IMR-90 (cell line): Measurements from ENCODE around the gene METTL25. TPM values are rescaled to one million over a fixed set of nuclear protein-coding genes. Genes with fewer than 3 reads are reported as not detected.

Source experiments
- ATAC-seq: fragments of 200-7000 bp; cut with Tn5 transposase; 2 replicates; pipeline ENCODE4 v1.9.1; 2020; ENCODE audit warnings: low read depth, mild to moderate bottlenecking, moderate library complexity
- BruUV-seq: library from RNA; stranded (reverse); fragments of 400-500 nt; replicated peaks from 2 replicates; lab custom pipeline; 2021; lab: Mats Ljungman, UMichigan
- CTCF ChIA-PET: fragments of 300-600 bp; formaldehyde crosslinking; extraction: SDS; loops from one replicate; lab custom pipeline; 2021; ENCODE audit warnings: antibody characterized with exemption; lab: Yijun Ruan, JAX
- POLR2A ChIA-PET: fragments of 300-600 bp; sonication (Branson Sonifier 250); formaldehyde crosslinking; loops from one replicate; lab custom pipeline; 2022; ENCODE audit warnings: antibody characterized with exemption; ENCODE audit not compliant: unreplicated experiment; lab: Charles Lee
- DNase-seq: peaks from one replicate; pipeline ENCODE4 v3.0.0; 2013
- H2AFZ ChIP-seq: replicated peaks from 2 replicates; pipeline ENCODE3; 2013; ENCODE audit warnings: low read length, mild to moderate bottlenecking; ENCODE audit not compliant: poor library complexity
- H2AK5ac ChIP-seq: 2 replicates; pipeline ENCODE4 v1.6.1; 2013; ENCODE audit warnings: low read depth, low read length, inconsistent platforms
- H2AK9ac ChIP-seq: replicated peaks from 2 replicates; pipeline ENCODE3; 2013; ENCODE audit warnings: mild to moderate bottlenecking, low read depth, low read length, moderate library complexity; ENCODE audit not compliant: poor library complexity
- H2BK120ac ChIP-seq: 2 replicates; pipeline ENCODE4 v1.6.1; 2013; ENCODE audit warnings: low read depth, low read length, inconsistent platforms
- H2BK15ac ChIP-seq: 3 replicates; pipeline ENCODE4 v1.6.1; 2013; ENCODE audit warnings: low read depth, low read length, inconsistent platforms
- H2BK20ac ChIP-seq: 2 replicates; pipeline ENCODE4 v1.6.1; 2013; ENCODE audit warnings: low read depth, mild to moderate bottlenecking, inconsistent platforms, low read length, moderate library complexity
- H2BK5ac ChIP-seq: 2 replicates; pipeline ENCODE4 v1.6.1; 2013; ENCODE audit warnings: mild to moderate bottlenecking, low read depth, low read length, inconsistent platforms; ENCODE audit not compliant: poor library complexity, severe bottlenecking
- H3K14ac ChIP-seq: replicated peaks from 2 replicates; pipeline ENCODE4 v1.6.1; 2013; ENCODE audit warnings: low read depth, low read length, inconsistent platforms
- H3K18ac ChIP-seq: 2 replicates; pipeline ENCODE4 v1.6.1; 2013; ENCODE audit warnings: low read depth, low read length, control low read depth
- H3K23ac ChIP-seq: 2 replicates; pipeline ENCODE4 v1.6.1; 2013; ENCODE audit warnings: low read depth, low read length, inconsistent platforms
- H3K27ac ChIP-seq: 2 replicates; pipeline ENCODE4 v1.5.1; 2013; ENCODE audit warnings: mild to moderate bottlenecking, control low read depth, low read length; ENCODE audit not compliant: insufficient read depth
- H3K27me3 ChIP-seq: 2 replicates; pipeline ENCODE4 v1.6.1; 2013; ENCODE audit warnings: low read length; ENCODE audit not compliant: control insufficient read depth, insufficient read depth
- H3K36me3 ChIP-seq: 2 replicates; pipeline ENCODE4 v1.6.1; 2013; ENCODE audit warnings: low read length, mixed read lengths; ENCODE audit not compliant: control insufficient read depth, insufficient read depth
- H3K4ac ChIP-seq: 2 replicates; pipeline ENCODE4 v1.6.1; 2013; ENCODE audit warnings: low read depth, low read length, inconsistent platforms
- H3K4me1 ChIP-seq: 2 replicates; pipeline ENCODE4 v1.6.1; 2013; ENCODE audit warnings: low read length, mixed read lengths; ENCODE audit not compliant: control insufficient read depth, insufficient read depth
- H3K4me2 ChIP-seq: 2 replicates; pipeline ENCODE4 v1.6.1; 2013; ENCODE audit warnings: low read depth, mild to moderate bottlenecking, control low read depth, low read length, moderate library complexity
- H3K4me3 ChIP-seq: 2 replicates; pipeline ENCODE4 v1.5.1; 2013; ENCODE audit warnings: low read depth, mild to moderate bottlenecking, control low read depth, low read length, moderate library complexity; ENCODE audit not compliant: insufficient read depth
- H3K56ac ChIP-seq: 2 replicates; pipeline ENCODE4 v1.6.1; 2013; ENCODE audit warnings: low read length, inconsistent platforms; ENCODE audit not compliant: insufficient read depth; ENCODE audit errors: extremely low read depth
- H3K79me1 ChIP-seq, 2 experiments: 2 replicates each; pipeline ENCODE4 v1.6.1; 2013; ENCODE audit warnings: low read length in 2 of 2, inconsistent platforms in 1 of 2, low read depth in 1 of 2
- H3K9ac ChIP-seq: 2 replicates; pipeline ENCODE4 v1.6.1; 2013; ENCODE audit warnings: low read depth, low read length, control low read depth
- H3K9me1 ChIP-seq: 2 replicates; pipeline ENCODE4 v1.6.1; 2013; ENCODE audit warnings: low read length, inconsistent platforms; ENCODE audit not compliant: insufficient read depth
- H3K9me3 ChIP-seq: 2 replicates; pipeline ENCODE4 v1.6.1; 2013; ENCODE audit warnings: low read length; ENCODE audit not compliant: control insufficient read depth, insufficient read depth
- H4K20me1 ChIP-seq: 2 replicates; pipeline ENCODE4 v1.6.1; 2013; ENCODE audit warnings: low read length, inconsistent platforms; ENCODE audit not compliant: insufficient read depth
- H4K5ac ChIP-seq: 2 replicates; pipeline ENCODE4 v1.6.1; 2013; ENCODE audit warnings: mild to moderate bottlenecking, low read depth, low read length, control low read depth
- H4K8ac ChIP-seq, 2 experiments: 2 replicates each; pipeline ENCODE4 v1.6.1; 2013; ENCODE audit warnings: low read depth in 2 of 2, low read length in 2 of 2, control low read depth in 1 of 2, inconsistent platforms in 1 of 2
- H4K91ac ChIP-seq: 2 replicates; pipeline ENCODE4 v1.6.1; 2013; ENCODE audit warnings: low read depth, low read length, inconsistent platforms; ENCODE audit not compliant: insufficient read depth
- CEBPB ChIP-seq: IDR thresholded peaks from 2 replicates; pipeline ENCODE4 v1.6.1; 2012; ENCODE audit warnings: low read depth, low read length, improper control_type of control experiment
- CHD1 ChIP-seq: IDR thresholded peaks from 2 replicates; pipeline ENCODE4 v1.6.1; 2012; ENCODE audit warnings: low read depth, low read length, improper control_type of control experiment
- MAFK ChIP-seq: IDR thresholded peaks from 2 replicates; pipeline ENCODE4 v1.6.1; 2012; ENCODE audit warnings: low read depth, low read length, improper control_type of control experiment
- NFE2L2 ChIP-seq: fragments of 150-350 bp; IDR thresholded peaks from 2 replicates; pipeline ENCODE4 v1.6.1; 2016; ENCODE audit warnings: low read depth, mild to moderate bottlenecking, low read length
- RAD21 ChIP-seq: IDR thresholded peaks from 2 replicates; pipeline ENCODE4 v1.6.1; 2012; ENCODE audit warnings: low read length, improper control_type of control experiment
- RCOR1 ChIP-seq: IDR thresholded peaks from 2 replicates; pipeline ENCODE4 v1.6.1; 2012; ENCODE audit warnings: mild to moderate bottlenecking, low read length, improper control_type of control experiment; ENCODE audit not compliant: insufficient replicate concordance
- SMC3 ChIP-seq: fragments of 150-350 bp; IDR thresholded peaks from 2 replicates; pipeline ENCODE4 v1.6.1; 2016; ENCODE audit warnings: low read depth, mild to moderate bottlenecking, antibody characterized with exemption, low read length, moderate library complexity
- WGBS, 2 experiments: methylation state at CpG; one replicate each; pipeline versions ENCODE4 v1.1.5 to v1.1.7; 2013; ENCODE audit warnings: missing lambda C conversion rate in 2 of 2; ENCODE audit not compliant: insufficient read length in 1 of 2; ENCODE audit errors: extremely low coverage in 2 of 2; 5-methylcytosine and 5-hydroxymethylcytosine counted together
- dilution Hi-C: fragments of 300-500 bp; cut with HindIII; formaldehyde crosslinking; loops from one replicate; pipeline ENCODE4 v1.14.3; 2018; ENCODE audit warnings: low sequenced_read_pairs; ENCODE audit not compliant: unreplicated experiment
- in situ Hi-C: fragments of 300-500 bp; cut with MboI; formaldehyde crosslinking; loops from 3 replicates; pipeline ENCODE4 v1.14.3; 2019; ENCODE audit warnings: low sequenced_read_pairs, inconsistent platforms, mixed read lengths
- intact Hi-C: fragments of 100-400 bp; cut with micrococcal nuclease; formaldehyde crosslinking; loops from 2 replicates; pipeline ENCODE4 v1.10.0; 2022
- polyA plus RNA-seq, 3 experiments: library from polyadenylated mRNA; depleted of rRNA; stranded (reverse); fragments of >200 nt; gene quantifications; 2 replicates each; pipeline ENCODE4 v1.2.3, GENCODE V29; 2012; ENCODE audit warnings: low replicate concordance in 1 of 3
- total RNA-seq: library from RNA; depleted of rRNA; stranded (reverse); fragments of >200 nt; gene quantifications from 2 replicates; pipeline ENCODE4 v1.2.3, GENCODE V29; 2012
- TF ChIP-seq, protein P1 (sequence below): fragments of 150-350 bp; IDR thresholded peaks from 2 replicates; pipeline ENCODE4 v1.6.1; 2017; ENCODE audit warnings: mild to moderate bottlenecking, antibody characterized with exemption, low read length, low read depth
- TF ChIP-seq, protein P2 (sequence below): fragments of 150-350 bp; IDR thresholded peaks from 2 replicates; pipeline ENCODE4 v1.6.1; 2016; ENCODE audit warnings: low read depth, mild to moderate bottlenecking, low read length, moderate library complexity, borderline replicate concordance
- TF ChIP-seq, protein P3 (sequence below): conservative IDR thresholded peaks from 2 replicates; pipeline ENCODE4 v1.5.1; 2012; ENCODE audit warnings: mild to moderate bottlenecking, low read depth, low read length, improper control_type of control experiment

The METTL25 gene
- total and polyA plus RNA-seq, 2 of the 4 experiments (the other 2 are of a cell fraction): 2.6 to 3.0 TPM

DNA sequence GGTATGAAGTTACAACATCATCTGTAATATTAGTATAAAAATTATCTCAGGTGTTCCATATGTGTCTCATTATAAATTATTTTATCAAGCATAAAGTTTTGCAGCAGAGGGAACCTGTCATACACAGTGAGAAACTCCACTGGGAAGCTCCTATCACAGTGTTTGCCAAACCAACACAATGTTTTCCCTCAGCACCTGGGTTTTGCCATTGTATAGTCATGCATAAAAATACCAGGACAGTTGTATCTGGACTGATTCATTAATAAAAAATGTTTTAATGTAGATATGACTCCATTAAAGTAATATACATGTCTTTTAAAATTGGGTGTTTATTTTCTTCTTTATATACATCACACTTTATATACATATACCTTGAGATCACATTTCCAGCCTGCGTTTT lies 56.6 kb downstream of the METTL25 start:
- peak overlapping the region; percentile 24 for H2BK5ac ChIP-seq
- WGBS, 2 experiments: no CpG with 5 or more reads among the region's 1 CpG
- DNase-seq (no peak), ATAC-seq (no peak)
- BruUV-seq: no TSS peak
- no peak overlapping the region for H2BK120ac ChIP-seq
- no peak overlapping the region for H3K4ac ChIP-seq
- no peaks in the 10 kb centered on the region for H3K9me3 ChIP-seq
- no peak overlapping the region for H3K4me2 ChIP-seq
- POLR2A ChIA-PET: no interaction called here
- H3K79me1 ChIP-seq: no peaks in the 10 kb centered on the region
- no peaks in the 10 kb centered on the region for H3K36me3 ChIP-seq
- H3K18ac ChIP-seq: no peak overlapping the region
- H2BK20ac ChIP-seq: no peak overlapping the region
- H3K4me3 ChIP-seq: no peak overlapping the region
- H3K56ac ChIP-seq: no peak overlapping the region
- no peak overlapping the region for H2BK15ac ChIP-seq
- no peak overlapping the region for H4K8ac ChIP-seq
- no peak overlapping the region for H3K23ac ChIP-seq
- H2AK9ac ChIP-seq: no peak overlapping the region
- H2AK5ac ChIP-seq: no peak overlapping the region
- no peak overlapping the region for H3K14ac ChIP-seq
- H2AFZ ChIP-seq: no peak overlapping the region
- H4K91ac ChIP-seq: no peak overlapping the region
- H3K9ac ChIP-seq: no peak overlapping the region
- H3K27me3 ChIP-seq: no peaks in the 10 kb centered on the region
- intact Hi-C loops: no loop called here
- in situ Hi-C loops: no loop called here
- no peak overlapping the region for H3K27ac ChIP-seq
- H4K5ac ChIP-seq: no peak overlapping the region
- no peaks in the 10 kb centered on the region for H3K9me1 ChIP-seq
- CTCF ChIA-PET: no interaction called here
- no peaks in the 10 kb centered on the region for H3K4me1 ChIP-seq
- dilution Hi-C loops: no loop called here
- TF ChIP-seq RCOR1 (no peak), SMC3 (no peak), CHD1 (no peak), NFE2L2 (no peak), MAFK (no peak), RAD21 (no peak), CEBPB (no peak)
- TF ChIP-seq, protein P1, sequence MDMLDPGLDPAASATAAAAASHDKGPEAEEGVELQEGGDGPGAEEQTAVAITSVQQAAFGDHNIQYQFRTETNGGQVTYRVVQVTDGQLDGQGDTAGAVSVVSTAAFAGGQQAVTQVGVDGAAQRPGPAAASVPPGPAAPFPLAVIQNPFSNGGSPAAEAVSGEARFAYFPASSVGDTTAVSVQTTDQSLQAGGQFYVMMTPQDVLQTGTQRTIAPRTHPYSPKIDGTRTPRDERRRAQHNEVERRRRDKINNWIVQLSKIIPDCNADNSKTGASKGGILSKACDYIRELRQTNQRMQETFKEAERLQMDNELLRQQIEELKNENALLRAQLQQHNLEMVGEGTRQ: no peak
- TF ChIP-seq, protein P2, sequence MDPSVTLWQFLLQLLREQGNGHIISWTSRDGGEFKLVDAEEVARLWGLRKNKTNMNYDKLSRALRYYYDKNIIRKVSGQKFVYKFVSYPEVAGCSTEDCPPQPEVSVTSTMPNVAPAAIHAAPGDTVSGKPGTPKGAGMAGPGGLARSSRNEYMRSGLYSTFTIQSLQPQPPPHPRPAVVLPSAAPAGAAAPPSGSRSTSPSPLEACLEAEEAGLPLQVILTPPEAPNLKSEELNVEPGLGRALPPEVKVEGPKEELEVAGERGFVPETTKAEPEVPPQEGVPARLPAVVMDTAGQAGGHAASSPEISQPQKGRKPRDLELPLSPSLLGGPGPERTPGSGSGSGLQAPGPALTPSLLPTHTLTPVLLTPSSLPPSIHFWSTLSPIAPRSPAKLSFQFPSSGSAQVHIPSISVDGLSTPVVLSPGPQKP: no peak
- TF ChIP-seq, protein P3, sequence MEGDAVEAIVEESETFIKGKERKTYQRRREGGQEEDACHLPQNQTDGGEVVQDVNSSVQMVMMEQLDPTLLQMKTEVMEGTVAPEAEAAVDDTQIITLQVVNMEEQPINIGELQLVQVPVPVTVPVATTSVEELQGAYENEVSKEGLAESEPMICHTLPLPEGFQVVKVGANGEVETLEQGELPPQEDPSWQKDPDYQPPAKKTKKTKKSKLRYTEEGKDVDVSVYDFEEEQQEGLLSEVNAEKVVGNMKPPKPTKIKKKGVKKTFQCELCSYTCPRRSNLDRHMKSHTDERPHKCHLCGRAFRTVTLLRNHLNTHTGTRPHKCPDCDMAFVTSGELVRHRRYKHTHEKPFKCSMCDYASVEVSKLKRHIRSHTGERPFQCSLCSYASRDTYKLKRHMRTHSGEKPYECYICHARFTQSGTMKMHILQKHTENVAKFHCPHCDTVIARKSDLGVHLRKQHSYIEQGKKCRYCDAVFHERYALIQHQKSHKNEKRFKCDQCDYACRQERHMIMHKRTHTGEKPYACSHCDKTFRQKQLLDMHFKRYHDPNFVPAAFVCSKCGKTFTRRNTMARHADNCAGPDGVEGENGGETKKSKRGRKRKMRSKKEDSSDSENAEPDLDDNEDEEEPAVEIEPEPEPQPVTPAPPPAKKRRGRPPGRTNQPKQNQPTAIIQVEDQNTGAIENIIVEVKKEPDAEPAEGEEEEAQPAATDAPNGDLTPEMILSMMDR: no peak
- no peaks in the 10 kb centered on the region for H4K20me1 ChIP-seq
